ENCODE results near the gene EIF4G3.

DNA sequence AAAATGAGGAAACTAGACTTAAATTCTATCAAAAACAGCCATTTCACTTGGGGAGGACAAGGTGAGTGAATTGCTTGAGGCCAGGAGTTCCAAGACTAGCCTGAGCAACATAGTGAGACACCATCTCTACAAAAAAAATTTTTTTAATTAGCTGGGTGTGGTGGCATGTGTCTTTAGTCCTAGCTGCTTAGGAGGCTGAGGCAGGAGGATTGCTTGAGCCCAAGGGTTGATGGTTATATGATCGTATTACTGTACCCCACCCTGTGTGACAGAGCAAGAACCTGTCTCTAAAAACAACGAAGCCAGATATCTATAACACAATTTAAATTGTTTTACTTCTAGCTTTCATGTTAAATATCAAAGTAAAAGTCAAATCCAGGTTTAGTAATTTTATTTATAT is 263.5 kb downstream of the EIF4G3 start:
- TF ChIP-seq CTCF (IDR thresholded peaks at IDR 0.05; ENCODE audit: insufficient read depth, low read length, poor library complexity, severe bottlenecking), result no peak
- no peak for TF ChIP-seq EZH2phosphoT487 (conservative IDR thresholded peaks at IDR 0.05; ENCODE audit: low read length)
